ENCODE data around the gene OR5M11. TPM values are rescaled to one million over a fixed set of nuclear protein-coding genes. Genes with fewer than 3 reads are reported as not detected.

OR5M11 gene
- total RNA-seq, 1 experiment from 2014 or later = not detected

DNA sequence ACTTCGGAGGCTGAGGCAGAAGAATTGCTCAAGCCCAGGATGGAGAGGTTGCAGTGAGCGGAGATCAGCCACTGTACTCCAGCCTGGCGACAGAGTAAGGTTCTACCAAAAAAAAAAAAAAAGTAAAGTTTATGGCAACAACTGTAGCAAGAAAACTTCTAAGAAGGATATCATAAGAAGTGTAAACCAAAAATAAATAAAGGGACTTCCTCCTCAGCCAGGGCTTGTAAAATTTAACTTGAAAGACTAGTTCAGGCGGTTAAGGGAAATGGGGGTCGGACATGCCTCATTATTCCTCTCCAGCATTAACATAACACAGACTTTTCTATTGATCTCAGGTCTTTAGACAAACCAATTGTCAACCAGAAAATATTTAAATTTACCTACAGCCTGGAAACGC is 2.5 kb upstream of the OR5M11 start:
- BruUV-seq (replicated peaks) = no TSS peak
- TF ChIP-seq, protein P1, sequence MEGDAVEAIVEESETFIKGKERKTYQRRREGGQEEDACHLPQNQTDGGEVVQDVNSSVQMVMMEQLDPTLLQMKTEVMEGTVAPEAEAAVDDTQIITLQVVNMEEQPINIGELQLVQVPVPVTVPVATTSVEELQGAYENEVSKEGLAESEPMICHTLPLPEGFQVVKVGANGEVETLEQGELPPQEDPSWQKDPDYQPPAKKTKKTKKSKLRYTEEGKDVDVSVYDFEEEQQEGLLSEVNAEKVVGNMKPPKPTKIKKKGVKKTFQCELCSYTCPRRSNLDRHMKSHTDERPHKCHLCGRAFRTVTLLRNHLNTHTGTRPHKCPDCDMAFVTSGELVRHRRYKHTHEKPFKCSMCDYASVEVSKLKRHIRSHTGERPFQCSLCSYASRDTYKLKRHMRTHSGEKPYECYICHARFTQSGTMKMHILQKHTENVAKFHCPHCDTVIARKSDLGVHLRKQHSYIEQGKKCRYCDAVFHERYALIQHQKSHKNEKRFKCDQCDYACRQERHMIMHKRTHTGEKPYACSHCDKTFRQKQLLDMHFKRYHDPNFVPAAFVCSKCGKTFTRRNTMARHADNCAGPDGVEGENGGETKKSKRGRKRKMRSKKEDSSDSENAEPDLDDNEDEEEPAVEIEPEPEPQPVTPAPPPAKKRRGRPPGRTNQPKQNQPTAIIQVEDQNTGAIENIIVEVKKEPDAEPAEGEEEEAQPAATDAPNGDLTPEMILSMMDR (IDR thresholded peaks at IDR 0.05; ENCODE audit: unreplicated experiment) = no peak
- DNase-seq = no peak
- Mint-ChIP-seq H3K36me3 (ENCODE audit: insufficient read depth, unreplicated experiment) (no peaks in the 10 kb centered on the region), H3K9me3 (ENCODE audit: low read depth, unreplicated experiment) (peaks cover 12% of the 10 kb centered on the region), H3K4me1 (ENCODE audit: low read depth, unreplicated experiment) (no peaks in the 10 kb centered on the region), H3K4me3 (ENCODE audit: low read depth, unreplicated experiment) (no peak overlapping the region), H3K27ac (ENCODE audit: unreplicated experiment) (no peak overlapping the region), H3K27me3 (ENCODE audit: unreplicated experiment) (no peaks in the 10 kb centered on the region)
- intact Hi-C loops (cut with micrococcal nuclease; ENCODE audit: unreplicated experiment) = no loop called here
- CTCF ChIA-PET = no interaction called here

DNA sequence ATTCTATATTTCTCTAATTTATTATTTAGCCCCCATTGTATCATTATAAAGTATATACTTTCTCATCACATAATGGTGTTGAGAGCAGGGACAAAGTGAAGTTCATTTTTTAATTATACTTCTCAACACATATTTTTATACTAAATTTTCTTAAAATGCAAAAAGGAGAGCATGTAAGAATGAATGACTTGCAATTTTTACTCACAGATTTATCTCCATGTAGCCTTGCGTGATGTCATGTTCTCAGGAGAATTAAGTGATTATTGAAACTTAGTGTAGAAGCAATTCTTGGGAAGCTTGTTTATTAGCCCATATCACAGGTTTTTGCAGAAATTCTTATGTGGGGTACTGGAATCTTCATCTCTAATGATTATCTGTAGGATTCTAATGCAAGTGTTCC is 682 bp upstream of the OR5M11 start:
- Mint-ChIP-seq H3K27me3 (ENCODE audit: unreplicated experiment) (no peaks in the 10 kb centered on the region), H3K36me3 (ENCODE audit: insufficient read depth, unreplicated experiment) (no peaks in the 10 kb centered on the region), H3K27ac (ENCODE audit: unreplicated experiment) (no peak overlapping the region), H3K4me1 (ENCODE audit: low read depth, unreplicated experiment) (no peaks in the 10 kb centered on the region), H3K4me3 (ENCODE audit: low read depth, unreplicated experiment) (no peak overlapping the region), H3K9me3 (ENCODE audit: low read depth, unreplicated experiment) (peaks cover 12% of the 10 kb centered on the region)
- TF ChIP-seq, protein P1 (IDR thresholded peaks at IDR 0.05; ENCODE audit: unreplicated experiment) = no peak
- intact Hi-C loops (cut with micrococcal nuclease; ENCODE audit: unreplicated experiment) = no loop called here
- no peak for DNase-seq
- no TSS peak for BruUV-seq (replicated peaks)
- CTCF ChIA-PET = no interaction called here

DNA sequence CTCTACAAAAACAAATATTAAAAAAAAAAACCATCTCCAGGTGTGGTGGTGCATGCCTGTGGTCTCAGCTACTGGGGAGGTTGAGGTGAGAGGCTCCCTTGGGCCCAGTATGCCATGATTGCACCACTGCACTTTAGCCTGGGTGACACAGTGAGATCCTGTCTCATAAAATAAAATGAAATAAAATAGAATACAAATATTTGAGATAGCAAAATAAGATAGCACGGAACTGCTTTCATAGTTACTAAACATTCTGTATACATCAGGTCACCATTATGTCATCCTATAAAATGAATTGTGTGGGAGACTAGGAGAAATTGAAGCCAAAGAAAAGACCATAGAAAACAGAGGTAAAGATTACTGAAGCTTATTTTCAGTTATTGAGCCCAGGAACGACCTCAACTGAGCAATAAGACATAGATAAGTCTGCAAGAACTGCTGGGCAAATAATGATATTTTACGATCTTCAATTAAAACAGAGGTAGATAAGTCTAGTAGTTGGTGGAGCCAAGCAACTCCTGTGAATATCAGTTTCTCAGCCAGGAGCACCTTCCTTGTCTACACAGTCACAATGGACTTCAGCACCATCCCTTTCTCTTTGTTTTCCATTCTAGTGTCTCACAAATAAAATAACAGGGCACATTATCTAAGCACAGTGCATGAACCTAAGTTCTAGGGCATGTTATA is 9.9 kb downstream of the OR5M11 start:
- Mint-ChIP-seq H3K36me3 (ENCODE audit: insufficient read depth, unreplicated experiment) (no peaks in the 10 kb centered on the region), H3K9me3 (ENCODE audit: low read depth, unreplicated experiment) (peaks cover 5% of the 10 kb centered on the region), H3K4me3 (ENCODE audit: low read depth, unreplicated experiment) (no peak overlapping the region), H3K27me3 (ENCODE audit: unreplicated experiment) (no peaks in the 10 kb centered on the region), H3K4me1 (ENCODE audit: low read depth, unreplicated experiment) (no peaks in the 10 kb centered on the region), H3K27ac (ENCODE audit: unreplicated experiment) (no peak overlapping the region)
- no peak for DNase-seq
- CTCF ChIA-PET = no interaction called here
- TF ChIP-seq, protein P1 (IDR thresholded peaks at IDR 0.05; ENCODE audit: unreplicated experiment) = no peak
- no TSS peak for BruUV-seq (replicated peaks)
- intact Hi-C loops (cut with micrococcal nuclease; ENCODE audit: unreplicated experiment) = no loop called here

DNA sequence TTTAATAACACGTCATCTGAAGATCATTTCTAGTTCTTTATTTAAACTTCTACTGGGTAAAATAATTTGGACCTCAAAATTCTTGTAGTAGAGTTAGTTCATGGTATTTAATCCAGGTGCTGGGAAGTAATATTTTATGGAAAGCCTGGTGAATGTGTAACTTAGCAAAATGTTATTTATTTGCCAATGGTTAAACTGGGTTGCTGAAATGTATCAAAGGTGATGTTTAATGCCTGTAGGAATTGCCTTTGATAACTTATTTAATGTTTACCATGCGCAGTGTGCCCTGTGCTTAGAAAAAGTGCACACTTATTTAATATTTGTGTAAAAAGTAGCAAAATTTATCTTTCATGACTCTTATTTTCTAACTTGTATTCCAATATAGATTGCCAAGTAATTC is 11.2 kb downstream of the OR5M11 start:
- CTCF ChIA-PET = no interaction called here
- DNase-seq = no peak
- intact Hi-C loops (cut with micrococcal nuclease; ENCODE audit: unreplicated experiment) = no loop called here
- Mint-ChIP-seq H3K36me3 (ENCODE audit: insufficient read depth, unreplicated experiment) (no peaks in the 10 kb centered on the region), H3K4me3 (ENCODE audit: low read depth, unreplicated experiment) (no peak overlapping the region), H3K27ac (ENCODE audit: unreplicated experiment) (no peak overlapping the region), H3K9me3 (ENCODE audit: low read depth, unreplicated experiment) (peaks cover 5% of the 10 kb centered on the region), H3K4me1 (ENCODE audit: low read depth, unreplicated experiment) (no peaks in the 10 kb centered on the region), H3K27me3 (ENCODE audit: unreplicated experiment) (no peaks in the 10 kb centered on the region)
- BruUV-seq (replicated peaks) = no TSS peak
- TF ChIP-seq, protein P1 (IDR thresholded peaks at IDR 0.05; ENCODE audit: unreplicated experiment) = no peak

All from Calu3 (cell line).